Right lobe of liver (tissue), 4 donors: ENCODE measurements around the gene DAP3.

Experiments used
- POLR2A ChIP-seq: fragments of 450-650 bp; IDR thresholded peaks from one replicate; pipeline ENCODE4 v1.6.1; 2017; ENCODE audit warnings: antibody characterized with exemption, mild to moderate bottlenecking
- TF ChIP-seq, protein P1 (sequence below), 4 donors: fragments of 200-600 bp in 3 of 4; fragments of 450-650 bp in 1 of 4; IDR thresholded peaks; one replicate each; pipeline versions ENCODE4 v1.5.1 to v1.8.0; 2016 to 2022; ENCODE audit warnings: antibody characterized with exemption in 4 of 4, mild to moderate bottlenecking in 2 of 4
- donor health status: DM: no; HTN: no; CAD: no.
- donor health status: DM: no; HTN: no; CAD: no.
- donor health status: DM: no; HTN: yes; CAD: no.

DNA sequence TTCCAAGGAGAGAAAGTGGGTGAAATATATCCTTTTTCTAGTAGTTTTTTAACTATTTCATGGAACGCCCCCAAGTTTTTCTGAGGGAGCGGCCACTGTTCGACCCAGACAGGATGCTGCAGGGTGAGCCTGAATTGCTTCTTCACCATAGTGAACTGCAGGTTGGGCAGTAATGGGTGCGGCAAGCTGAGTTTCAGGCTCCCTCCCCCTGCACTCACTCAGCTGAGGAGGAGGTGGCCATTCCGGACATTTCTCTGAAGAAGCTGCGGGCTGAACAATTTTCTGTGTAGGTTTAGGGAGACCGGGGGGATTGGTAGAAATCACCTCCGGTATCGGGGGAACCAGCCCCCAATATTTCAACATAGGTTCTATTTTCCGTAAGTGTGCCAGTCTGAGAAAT lies 8.2 kb downstream of the DAP3 start:
- TF ChIP-seq, protein P1, sequence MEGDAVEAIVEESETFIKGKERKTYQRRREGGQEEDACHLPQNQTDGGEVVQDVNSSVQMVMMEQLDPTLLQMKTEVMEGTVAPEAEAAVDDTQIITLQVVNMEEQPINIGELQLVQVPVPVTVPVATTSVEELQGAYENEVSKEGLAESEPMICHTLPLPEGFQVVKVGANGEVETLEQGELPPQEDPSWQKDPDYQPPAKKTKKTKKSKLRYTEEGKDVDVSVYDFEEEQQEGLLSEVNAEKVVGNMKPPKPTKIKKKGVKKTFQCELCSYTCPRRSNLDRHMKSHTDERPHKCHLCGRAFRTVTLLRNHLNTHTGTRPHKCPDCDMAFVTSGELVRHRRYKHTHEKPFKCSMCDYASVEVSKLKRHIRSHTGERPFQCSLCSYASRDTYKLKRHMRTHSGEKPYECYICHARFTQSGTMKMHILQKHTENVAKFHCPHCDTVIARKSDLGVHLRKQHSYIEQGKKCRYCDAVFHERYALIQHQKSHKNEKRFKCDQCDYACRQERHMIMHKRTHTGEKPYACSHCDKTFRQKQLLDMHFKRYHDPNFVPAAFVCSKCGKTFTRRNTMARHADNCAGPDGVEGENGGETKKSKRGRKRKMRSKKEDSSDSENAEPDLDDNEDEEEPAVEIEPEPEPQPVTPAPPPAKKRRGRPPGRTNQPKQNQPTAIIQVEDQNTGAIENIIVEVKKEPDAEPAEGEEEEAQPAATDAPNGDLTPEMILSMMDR (IDR thresholded peaks at IDR 0.05) = no peak
- no peak for TF ChIP-seq POLR2A
